Lower leg skin (tissue), 3 donors: ENCODE data around the gene PRCP.

Source experiments
- CTCF ChIP-seq, 3 donors: fragments of 450-650 bp; IDR thresholded peaks; one replicate each; pipeline ENCODE4 v1.5.1; 2016; ENCODE audit warnings: antibody characterized with exemption in 3 of 3, mild to moderate bottlenecking in 3 of 3, moderate library complexity in 2 of 3
- POLR2A ChIP-seq, 2 donors: fragments of 450-650 bp; IDR thresholded peaks; one replicate each; pipeline ENCODE4 v1.6.1; 2016 to 2017; ENCODE audit warnings: antibody characterized with exemption in 2 of 2, mild to moderate bottlenecking in 1 of 2, moderate library complexity in 1 of 2

DNA sequence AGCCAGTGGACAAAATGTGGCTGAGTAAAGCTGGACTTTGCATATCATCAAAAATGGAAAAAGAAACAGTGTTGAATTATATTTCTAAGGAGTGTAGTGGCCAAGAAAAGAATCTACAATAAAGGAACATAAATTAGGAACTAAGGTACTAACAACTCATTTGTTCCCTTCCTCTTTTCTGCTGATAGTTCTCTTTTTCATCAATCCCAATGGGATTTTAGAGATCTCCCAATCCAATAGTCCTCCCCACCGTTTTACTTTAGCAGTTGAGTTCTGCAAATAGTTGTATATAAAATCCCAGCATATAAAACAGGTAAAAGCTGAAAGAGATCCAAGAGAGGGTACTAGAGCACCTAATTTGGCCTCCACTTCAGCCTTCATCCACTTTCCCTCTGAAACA, 2.0 kb downstream of the PRCP start:
- TF ChIP-seq POLR2A (IDR thresholded peaks at IDR 0.05) (no peak), CTCF (IDR thresholded peaks at IDR 0.05) (no peak)
